HepG2 (cell line): ENCODE data around the gene UBE2L6. TPM values are rescaled to one million over a fixed set of nuclear protein-coding genes. Genes with fewer than 3 reads are reported as not detected.

Experiments
- CENPT ChIP-seq: sonication (generic); formaldehyde crosslinking; IDR thresholded peaks from 2 replicates; pipeline ENCODE4 v1.8.0; 2022; ENCODE audit warnings: low read depth, mild to moderate bottlenecking, moderate library complexity, missing genetic modification reagents
- DNMT3B ChIP-seq: conservative IDR thresholded peaks from 2 replicates; pipeline ENCODE4 v1.6.1; 2016; ENCODE audit warnings: missing biosample characterization, control low read depth
- KLF11 ChIP-seq: IDR thresholded peaks from 2 replicates; pipeline ENCODE4 v1.6.1; 2016; ENCODE audit warnings: missing compliant biosample characterization
- MYC ChIP-seq: sonication (generic); formaldehyde crosslinking; IDR thresholded peaks from 2 replicates; pipeline ENCODE4 v1.9.0; 2021; ENCODE audit warnings: missing genetic modification reagents, borderline replicate concordance
- NKX3-1 ChIP-seq: sonication (generic); formaldehyde crosslinking; IDR thresholded peaks from 2 replicates; pipeline ENCODE4 v1.5.0; 2020; ENCODE audit warnings: missing genetic modification reagents
- PHF21A ChIP-seq: sonication (generic); formaldehyde crosslinking; IDR thresholded peaks from 2 replicates; pipeline ENCODE4 v1.5.0; 2020; ENCODE audit warnings: mild to moderate bottlenecking, missing genetic modification reagents
- RBAK ChIP-seq: sonication (generic); formaldehyde crosslinking; IDR thresholded peaks from 2 replicates; pipeline ENCODE4 v1.5.1; 2020; ENCODE audit warnings: mild to moderate bottlenecking, missing genetic modification reagents
- SALL1 ChIP-seq: sonication (generic); formaldehyde crosslinking; IDR thresholded peaks from 2 replicates; pipeline ENCODE4 v1.8.0; 2022; ENCODE audit warnings: mild to moderate bottlenecking, missing genetic modification reagents
- U2AF2 ChIP-seq: fragments of 200-400 bp; formaldehyde crosslinking; IDR thresholded peaks from 2 replicates; pipeline ENCODE4 v1.6.1; 2017; ENCODE audit warnings: low read depth, mild to moderate bottlenecking, low read length
- ZEB1 ChIP-seq: IDR thresholded peaks from 2 replicates; pipeline ENCODE4 v1.6.1; 2012; ENCODE audit warnings: mild to moderate bottlenecking, low read depth, inconsistent platforms; ENCODE audit not compliant: insufficient replicate concordance
- polyA plus RNA-seq, 8 experiments: library from polyadenylated mRNA; depleted of rRNA in 3 of 8; stranded (reverse) in 7 of 8; unstranded in 1 of 8; fragments of >200 nt; fragmentation: Illumina TruSeq in 4 of 8; extraction: Trizol in 4 of 8; gene quantifications; 2 replicates each; pipeline versions ENCODE4 v1.2.1 to v1.2.3, GENCODE V29; 2011 to 2016; ENCODE audit warnings: low read depth in 4 of 8, missing spikeins in 1 of 8, mixed read lengths in 1 of 8; ENCODE audit not compliant: insufficient read depth in 1 of 8
- total RNA-seq, 5 experiments: library from RNA; depleted of rRNA; stranded (reverse); fragments of >200 nt; fragmentation: Illumina TruSeq; extraction: Trizol; gene quantifications; 2 replicates each; pipeline ENCODE4 v1.2.3, GENCODE V29; 2016; ENCODE audit warnings: low read depth in 1 of 5
- TF ChIP-seq, protein P1 (sequence below): sonication (generic); formaldehyde crosslinking; IDR thresholded peaks from 2 replicates; pipeline ENCODE4 v1.4.0; 2020; ENCODE audit warnings: missing genetic modification reagents
- TF ChIP-seq, protein P2 (sequence below): sonication (generic); formaldehyde crosslinking; IDR thresholded peaks from 2 replicates; pipeline ENCODE4 v1.8.1; 2022; ENCODE audit warnings: mild to moderate bottlenecking, missing genetic modification reagents
- TF ChIP-seq, protein P3 (sequence below): sonication (generic); formaldehyde crosslinking; IDR thresholded peaks from 2 replicates; pipeline ENCODE4 v1.4.0; 2020; ENCODE audit warnings: mild to moderate bottlenecking, missing genetic modification reagents
- TF ChIP-seq, protein P4 (sequence below): sonication (generic); formaldehyde crosslinking; IDR thresholded peaks from one replicate; pipeline ENCODE4 v1.5.1; 2020; ENCODE audit warnings: mild to moderate bottlenecking, missing genetic modification reagents; ENCODE audit errors: not compliant biosample characterization

The UBE2L6 gene
- total and polyA plus RNA-seq, 2 of the 13 experiments (the other 11 are each of a cell fraction or from before 2014, with no cell fraction given) = 30.3 to 30.4 TPM

DNA sequence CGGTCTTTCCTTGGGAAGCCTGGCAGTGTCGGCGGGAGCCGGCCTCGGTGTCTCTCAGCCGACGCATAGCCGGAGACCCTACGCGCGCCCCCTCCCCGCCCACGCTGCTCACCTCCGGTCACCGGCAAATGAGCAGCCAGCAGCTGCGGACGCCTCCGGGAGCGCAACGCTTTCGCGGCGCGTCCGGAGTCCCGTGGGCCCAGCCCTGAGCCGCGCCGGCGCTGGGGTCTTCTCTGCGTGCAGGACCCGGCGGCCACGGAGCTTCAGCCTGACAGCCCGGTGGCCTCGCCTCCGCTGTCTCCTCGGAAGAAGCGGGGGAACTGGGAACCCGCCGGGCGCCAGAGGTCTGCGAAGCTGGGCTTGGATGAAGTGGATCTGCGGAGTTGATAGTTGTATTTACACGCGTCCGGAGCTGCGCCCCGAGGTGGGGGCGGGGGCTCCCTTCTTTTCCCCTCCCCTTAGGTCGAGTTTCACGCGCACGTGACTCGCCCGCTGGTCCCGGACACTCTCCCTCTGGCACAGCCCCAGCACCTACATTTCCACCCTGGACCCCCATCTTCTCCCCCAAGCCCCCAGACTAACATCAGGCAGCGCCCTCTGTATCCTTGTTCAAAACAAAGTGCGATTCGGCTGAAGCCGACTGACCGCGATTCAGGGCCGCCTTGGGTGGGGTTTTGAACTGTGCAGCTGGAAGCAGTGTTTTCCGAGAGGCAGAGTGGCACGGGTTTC, 52.0 kb downstream of the UBE2L6 start, which contains the start of gene SLC43A1 (continued):
- TF ChIP-seq, protein P1, sequence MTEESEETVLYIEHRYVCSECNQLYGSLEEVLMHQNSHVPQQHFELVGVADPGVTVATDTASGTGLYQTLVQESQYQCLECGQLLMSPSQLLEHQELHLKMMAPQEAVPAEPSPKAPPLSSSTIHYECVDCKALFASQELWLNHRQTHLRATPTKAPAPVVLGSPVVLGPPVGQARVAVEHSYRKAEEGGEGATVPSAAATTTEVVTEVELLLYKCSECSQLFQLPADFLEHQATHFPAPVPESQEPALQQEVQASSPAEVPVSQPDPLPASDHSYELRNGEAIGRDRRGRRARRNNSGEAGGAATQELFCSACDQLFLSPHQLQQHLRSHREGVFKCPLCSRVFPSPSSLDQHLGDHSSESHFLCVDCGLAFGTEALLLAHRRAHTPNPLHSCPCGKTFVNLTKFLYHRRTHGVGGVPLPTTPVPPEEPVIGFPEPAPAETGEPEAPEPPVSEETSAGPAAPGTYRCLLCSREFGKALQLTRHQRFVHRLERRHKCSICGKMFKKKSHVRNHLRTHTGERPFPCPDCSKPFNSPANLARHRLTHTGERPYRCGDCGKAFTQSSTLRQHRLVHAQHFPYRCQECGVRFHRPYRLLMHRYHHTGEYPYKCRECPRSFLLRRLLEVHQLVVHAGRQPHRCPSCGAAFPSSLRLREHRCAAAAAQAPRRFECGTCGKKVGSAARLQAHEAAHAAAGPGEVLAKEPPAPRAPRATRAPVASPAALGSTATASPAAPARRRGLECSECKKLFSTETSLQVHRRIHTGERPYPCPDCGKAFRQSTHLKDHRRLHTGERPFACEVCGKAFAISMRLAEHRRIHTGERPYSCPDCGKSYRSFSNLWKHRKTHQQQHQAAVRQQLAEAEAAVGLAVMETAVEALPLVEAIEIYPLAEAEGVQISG (CRISPR knock-in tag) = peak; percentile 71
- TF ChIP-seq SALL1 (peak; percentile 73), NKX3-1 (0 out of 2 replicates have a peak, but pooled peaks have one; percentile 24), KLF11 (peak; percentile 50; the same call in 1 of the 2 replicates), MYC (CRISPR knock-in tag) (peak; percentile 55; the same call in 1 of the 2 replicates), ZEB1 (peak; percentile 27), CENPT (CRISPR knock-in tag) (no peak), PHF21A (CRISPR knock-in tag) (no peak), DNMT3B (CRISPR knock-in tag) (0 out of 2 replicates have a peak, but pooled peaks have one; percentile 44), RBAK (no peak), U2AF2 (no peak)
- TF ChIP-seq, protein P2, sequence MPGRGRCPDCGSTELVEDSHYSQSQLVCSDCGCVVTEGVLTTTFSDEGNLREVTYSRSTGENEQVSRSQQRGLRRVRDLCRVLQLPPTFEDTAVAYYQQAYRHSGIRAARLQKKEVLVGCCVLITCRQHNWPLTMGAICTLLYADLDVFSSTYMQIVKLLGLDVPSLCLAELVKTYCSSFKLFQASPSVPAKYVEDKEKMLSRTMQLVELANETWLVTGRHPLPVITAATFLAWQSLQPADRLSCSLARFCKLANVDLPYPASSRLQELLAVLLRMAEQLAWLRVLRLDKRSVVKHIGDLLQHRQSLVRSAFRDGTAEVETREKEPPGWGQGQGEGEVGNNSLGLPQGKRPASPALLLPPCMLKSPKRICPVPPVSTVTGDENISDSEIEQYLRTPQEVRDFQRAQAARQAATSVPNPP (CRISPR knock-in tag) = peak; percentile 60; the same call in 1 of the 2 replicates
- TF ChIP-seq, protein P3, sequence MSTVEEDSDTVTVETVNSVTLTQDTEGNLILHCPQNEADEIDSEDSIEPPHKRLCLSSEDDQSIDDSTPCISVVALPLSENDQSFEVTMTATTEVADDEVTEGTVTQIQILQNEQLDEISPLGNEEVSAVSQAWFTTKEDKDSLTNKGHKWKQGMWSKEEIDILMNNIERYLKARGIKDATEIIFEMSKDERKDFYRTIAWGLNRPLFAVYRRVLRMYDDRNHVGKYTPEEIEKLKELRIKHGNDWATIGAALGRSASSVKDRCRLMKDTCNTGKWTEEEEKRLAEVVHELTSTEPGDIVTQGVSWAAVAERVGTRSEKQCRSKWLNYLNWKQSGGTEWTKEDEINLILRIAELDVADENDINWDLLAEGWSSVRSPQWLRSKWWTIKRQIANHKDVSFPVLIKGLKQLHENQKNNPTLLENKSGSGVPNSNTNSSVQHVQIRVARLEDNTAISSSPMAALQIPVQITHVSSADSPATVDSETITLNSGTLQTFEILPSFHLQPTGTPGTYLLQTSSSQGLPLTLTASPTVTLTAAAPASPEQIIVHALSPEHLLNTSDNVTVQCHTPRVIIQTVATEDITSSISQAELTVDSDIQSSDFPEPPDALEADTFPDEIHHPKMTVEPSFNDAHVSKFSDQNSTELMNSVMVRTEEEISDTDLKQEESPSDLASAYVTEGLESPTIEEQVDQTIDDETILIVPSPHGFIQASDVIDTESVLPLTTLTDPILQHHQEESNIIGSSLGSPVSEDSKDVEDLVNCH = no peak
- TF ChIP-seq, protein P4, sequence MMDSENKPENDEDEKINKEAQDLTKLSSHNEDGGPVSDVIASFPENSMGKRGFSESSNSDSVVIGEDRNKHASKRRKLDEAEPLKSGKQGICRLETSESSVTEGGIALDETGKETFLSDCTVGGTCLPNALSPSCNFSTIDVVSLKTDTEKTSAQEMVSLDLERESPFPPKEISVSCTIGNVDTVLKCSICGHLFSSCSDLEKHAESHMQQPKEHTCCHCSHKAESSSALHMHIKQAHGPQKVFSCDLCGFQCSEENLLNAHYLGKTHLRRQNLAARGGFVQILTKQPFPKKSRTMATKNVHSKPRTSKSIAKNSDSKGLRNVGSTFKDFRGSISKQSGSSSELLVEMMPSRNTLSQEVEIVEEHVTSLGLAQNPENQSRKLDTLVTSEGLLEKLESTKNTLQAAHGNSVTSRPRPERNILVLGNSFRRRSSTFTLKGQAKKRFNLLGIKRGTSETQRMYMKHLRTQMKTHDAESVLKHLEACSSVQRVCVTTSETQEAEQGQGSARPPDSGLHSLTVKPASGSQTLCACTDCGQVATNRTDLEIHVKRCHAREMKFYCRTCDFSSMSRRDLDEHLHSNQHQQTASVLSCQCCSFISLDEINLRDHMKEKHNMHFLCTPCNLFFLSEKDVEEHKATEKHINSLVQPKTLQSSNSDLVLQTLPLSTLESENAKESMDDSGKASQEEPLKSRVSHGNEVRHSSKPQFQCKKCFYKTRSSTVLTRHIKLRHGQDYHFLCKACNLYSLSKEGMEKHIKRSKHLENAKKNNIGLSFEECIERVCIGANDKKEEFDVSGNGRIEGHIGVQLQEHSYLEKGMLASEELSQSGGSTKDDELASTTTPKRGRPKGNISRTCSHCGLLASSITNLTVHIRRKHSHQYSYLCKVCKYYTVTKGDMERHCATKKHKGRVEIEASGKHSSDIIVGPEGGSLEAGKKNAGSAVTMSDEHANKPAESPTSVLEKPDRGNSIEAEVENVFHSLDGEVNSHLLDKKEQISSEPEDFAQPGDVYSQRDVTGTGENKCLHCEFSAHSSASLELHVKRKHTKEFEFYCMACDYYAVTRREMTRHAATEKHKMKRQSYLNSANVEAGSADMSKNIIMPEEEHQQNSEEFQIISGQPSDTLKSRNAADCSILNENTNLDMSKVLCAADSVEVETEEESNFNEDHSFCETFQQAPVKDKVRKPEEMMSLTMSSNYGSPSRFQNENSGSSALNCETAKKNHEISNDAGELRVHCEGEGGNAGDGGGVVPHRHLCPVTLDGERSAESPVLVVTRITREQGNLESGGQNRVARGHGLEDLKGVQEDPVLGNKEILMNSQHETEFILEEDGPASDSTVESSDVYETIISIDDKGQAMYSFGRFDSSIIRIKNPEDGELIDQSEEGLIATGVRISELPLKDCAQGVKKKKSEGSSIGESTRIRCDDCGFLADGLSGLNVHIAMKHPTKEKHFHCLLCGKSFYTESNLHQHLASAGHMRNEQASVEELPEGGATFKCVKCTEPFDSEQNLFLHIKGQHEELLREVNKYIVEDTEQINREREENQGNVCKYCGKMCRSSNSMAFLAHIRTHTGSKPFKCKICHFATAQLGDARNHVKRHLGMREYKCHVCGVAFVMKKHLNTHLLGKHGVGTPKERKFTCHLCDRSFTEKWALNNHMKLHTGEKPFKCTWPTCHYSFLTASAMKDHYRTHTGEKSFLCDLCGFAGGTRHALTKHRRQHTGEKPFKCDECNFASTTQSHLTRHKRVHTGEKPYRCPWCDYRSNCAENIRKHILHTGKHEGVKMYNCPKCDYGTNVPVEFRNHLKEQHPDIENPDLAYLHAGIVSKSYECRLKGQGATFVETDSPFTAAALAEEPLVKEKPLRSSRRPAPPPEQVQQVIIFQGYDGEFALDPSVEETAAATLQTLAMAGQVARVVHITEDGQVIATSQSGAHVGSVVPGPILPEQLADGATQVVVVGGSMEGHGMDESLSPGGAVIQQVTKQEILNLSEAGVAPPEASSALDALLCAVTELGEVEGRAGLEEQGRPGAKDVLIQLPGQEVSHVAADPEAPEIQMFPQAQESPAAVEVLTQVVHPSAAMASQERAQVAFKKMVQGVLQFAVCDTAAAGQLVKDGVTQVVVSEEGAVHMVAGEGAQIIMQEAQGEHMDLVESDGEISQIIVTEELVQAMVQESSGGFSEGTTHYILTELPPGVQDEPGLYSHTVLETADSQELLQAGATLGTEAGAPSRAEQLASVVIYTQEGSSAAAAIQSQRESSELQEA (CRISPR knock-in tag) = peak; percentile 44
